Liver (tissue), 9 donors: Measurements from ENCODE around the gene HINT2. TPM values are rescaled to one million over a fixed set of nuclear protein-coding genes. Genes with fewer than 3 reads are reported as not detected.

Experiments
- DNase-seq: peaks from one replicate; pipeline ENCODE4 v3.0.0-alpha.2; 2017; ENCODE audit warnings: low spot score
- H3K27ac ChIP-seq, 2 donors: one replicate each; pipeline ENCODE4 v1.7.0; 2013; ENCODE audit warnings: inconsistent platforms in 2 of 2, low read length in 2 of 2, control low read depth in 1 of 2, low read depth in 1 of 2, mild to moderate bottlenecking in 1 of 2
- H3K27me3 ChIP-seq, 4 donors: one replicate each; pipeline versions ENCODE4 v1.6.1 to v1.7.0; 2013; ENCODE audit warnings: low read length in 3 of 4, inconsistent platforms in 1 of 4, mild to moderate bottlenecking in 1 of 4, moderate library complexity in 1 of 4; ENCODE audit not compliant: control insufficient read depth in 4 of 4, insufficient read depth in 4 of 4
- H3K36me3 ChIP-seq, 4 donors: one replicate each; pipeline versions ENCODE4 v1.6.1 to v1.7.0; 2013; ENCODE audit warnings: low read length in 3 of 4, mild to moderate bottlenecking in 3 of 4, low read depth in 1 of 4, moderate library complexity in 1 of 4; ENCODE audit not compliant: control insufficient read depth in 4 of 4, insufficient read depth in 3 of 4
- H3K4me1 ChIP-seq, 4 donors: one replicate each; pipeline versions ENCODE4 v1.6.1 to v1.7.0; 2013; ENCODE audit warnings: low read length in 3 of 4, mild to moderate bottlenecking in 3 of 4, moderate library complexity in 1 of 4; ENCODE audit not compliant: control insufficient read depth in 4 of 4, insufficient read depth in 4 of 4
- H3K4me3 ChIP-seq, 3 donors: one replicate each; pipeline versions ENCODE4 v1.6.1 to v1.7.0; 2013; ENCODE audit warnings: low read length in 3 of 3, control low read depth in 1 of 3, low read depth in 1 of 3, mild to moderate bottlenecking in 1 of 3
- H3K9ac ChIP-seq, 2 donors: one replicate each; pipeline ENCODE4 v1.7.0; 2013; ENCODE audit warnings: low read length in 2 of 2, mild to moderate bottlenecking in 2 of 2, moderate library complexity in 2 of 2, control low read depth in 1 of 2, low read depth in 1 of 2
- H3K9me3 ChIP-seq, 4 donors: one replicate each; pipeline versions ENCODE4 v1.6.1 to v1.7.0; 2013; ENCODE audit warnings: low read length in 3 of 4; ENCODE audit not compliant: control insufficient read depth in 4 of 4
- EGR1 ChIP-seq, 2 donors: IDR thresholded peaks; 2 replicates each; pipeline ENCODE4 v1.6.1; 2016 to 2018; ENCODE audit warnings: antibody characterized with exemption in 2 of 2, low read depth in 2 of 2
- FOXA1 ChIP-seq: IDR thresholded peaks from 2 replicates; pipeline ENCODE4 v1.6.1; 2016; ENCODE audit warnings: antibody characterized with exemption
- FOXA2 ChIP-seq: IDR thresholded peaks from 2 replicates; pipeline ENCODE4 v1.6.1; 2016; ENCODE audit warnings: antibody characterized with exemption
- GABPA ChIP-seq, 2 donors: IDR thresholded peaks in 1 of 2; conservative IDR thresholded peaks in 1 of 2; 2 replicates each; pipeline ENCODE4 v1.6.1; 2016; ENCODE audit warnings: antibody characterized with exemption in 2 of 2, mild to moderate bottlenecking in 1 of 2, moderate library complexity in 1 of 2
- HNF4A ChIP-seq, 2 donors: conservative IDR thresholded peaks; 2 replicates each; pipeline ENCODE4 v1.6.1; 2016; ENCODE audit warnings: antibody characterized with exemption in 2 of 2, mild to moderate bottlenecking in 2 of 2
- HNF4G ChIP-seq: IDR thresholded peaks from 2 replicates; pipeline ENCODE4 v1.6.1; 2016; ENCODE audit warnings: antibody characterized with exemption
- JUND ChIP-seq, 2 donors: IDR thresholded peaks; 2 replicates each; pipeline ENCODE4 v1.6.1; 2016; ENCODE audit warnings: antibody characterized with exemption in 2 of 2
- NR2F2 ChIP-seq: IDR thresholded peaks from 2 replicates; pipeline ENCODE4 v1.6.1; 2016; ENCODE audit warnings: antibody characterized with exemption
- RAD21 ChIP-seq, 2 donors: IDR thresholded peaks; 2 replicates each; pipeline ENCODE4 v1.6.1; 2016; ENCODE audit warnings: antibody characterized with exemption in 2 of 2, mild to moderate bottlenecking in 2 of 2
- RXRA ChIP-seq, 2 donors: IDR thresholded peaks; 2 replicates each; pipeline ENCODE4 v1.6.1; 2017 to 2018; ENCODE audit warnings: antibody characterized with exemption in 2 of 2, mild to moderate bottlenecking in 1 of 2
- SP1 ChIP-seq: IDR thresholded peaks from 2 replicates; pipeline ENCODE4 v1.6.1; 2018; ENCODE audit warnings: antibody characterized with exemption, mild to moderate bottlenecking
- TAF1 ChIP-seq: conservative IDR thresholded peaks from 2 replicates; pipeline ENCODE4 v1.6.1; 2016; ENCODE audit warnings: antibody characterized with exemption, mild to moderate bottlenecking
- YY1 ChIP-seq: IDR thresholded peaks from 2 replicates; pipeline ENCODE4 v1.6.1; 2016; ENCODE audit warnings: antibody characterized with exemption, mild to moderate bottlenecking
- WGBS: extraction: QIAGEN DNeasy Blood & Tissue Kit; methylation state at CpG from one replicate; pipeline ENCODE4 v1.1.7; 2013; 5-methylcytosine and 5-hydroxymethylcytosine counted together
- polyA plus RNA-seq, 2 donors: library from polyadenylated mRNA; stranded (reverse) in 1 of 2; unstranded in 1 of 2; fragments of 200-250 nt in 1 of 2; fragments of >200 nt in 1 of 2; fragmentation: Nextera tagmentation in 1 of 2; extraction: Ambion mirVana in 1 of 2; gene quantifications; one replicate each; pipeline versions ENCODE4 v1.2.1 to v1.2.3, GENCODE V29; 2013 to 2015
- total RNA-seq, 2 donors: library from RNA; depleted of rRNA; stranded (reverse); fragments of >200 nt; gene quantifications; one replicate each; pipeline ENCODE4 v1.2.3, GENCODE V29; 2014
- TF ChIP-seq, protein P1 (sequence below): IDR thresholded peaks from 2 replicates; pipeline ENCODE4 v1.6.1; 2016; ENCODE audit warnings: antibody characterized with exemption
- TF ChIP-seq, protein P2 (sequence below): IDR thresholded peaks from 2 replicates; pipeline ENCODE4 v1.6.1; 2016; ENCODE audit warnings: antibody characterized with exemption
- TF ChIP-seq, protein P3 (sequence below): IDR thresholded peaks from 2 replicates; pipeline ENCODE4 v1.6.1; 2016; ENCODE audit warnings: antibody characterized with exemption
- TF ChIP-seq, protein P4 (sequence below): fragments of 150-350 bp; IDR thresholded peaks from 2 replicates; pipeline ENCODE4 v1.5.1; 2017; ENCODE audit warnings: improper control_type of control experiment, low read depth, low read length; ENCODE audit not compliant: missing input control
- TF ChIP-seq, protein P5 (sequence below): IDR thresholded peaks from 2 replicates; pipeline ENCODE4 v1.6.1; 2016; ENCODE audit warnings: antibody characterized with exemption, mild to moderate bottlenecking
- donor health status: healthy.
- donor health status: healthy.
- donor health status: healthy.
- donor health status: healthy.
- donor health status: healthy.

Gene HINT2
- total and polyA plus RNA-seq, 4 donors: 34.3 to 176 (median 76.1) TPM

DNA sequence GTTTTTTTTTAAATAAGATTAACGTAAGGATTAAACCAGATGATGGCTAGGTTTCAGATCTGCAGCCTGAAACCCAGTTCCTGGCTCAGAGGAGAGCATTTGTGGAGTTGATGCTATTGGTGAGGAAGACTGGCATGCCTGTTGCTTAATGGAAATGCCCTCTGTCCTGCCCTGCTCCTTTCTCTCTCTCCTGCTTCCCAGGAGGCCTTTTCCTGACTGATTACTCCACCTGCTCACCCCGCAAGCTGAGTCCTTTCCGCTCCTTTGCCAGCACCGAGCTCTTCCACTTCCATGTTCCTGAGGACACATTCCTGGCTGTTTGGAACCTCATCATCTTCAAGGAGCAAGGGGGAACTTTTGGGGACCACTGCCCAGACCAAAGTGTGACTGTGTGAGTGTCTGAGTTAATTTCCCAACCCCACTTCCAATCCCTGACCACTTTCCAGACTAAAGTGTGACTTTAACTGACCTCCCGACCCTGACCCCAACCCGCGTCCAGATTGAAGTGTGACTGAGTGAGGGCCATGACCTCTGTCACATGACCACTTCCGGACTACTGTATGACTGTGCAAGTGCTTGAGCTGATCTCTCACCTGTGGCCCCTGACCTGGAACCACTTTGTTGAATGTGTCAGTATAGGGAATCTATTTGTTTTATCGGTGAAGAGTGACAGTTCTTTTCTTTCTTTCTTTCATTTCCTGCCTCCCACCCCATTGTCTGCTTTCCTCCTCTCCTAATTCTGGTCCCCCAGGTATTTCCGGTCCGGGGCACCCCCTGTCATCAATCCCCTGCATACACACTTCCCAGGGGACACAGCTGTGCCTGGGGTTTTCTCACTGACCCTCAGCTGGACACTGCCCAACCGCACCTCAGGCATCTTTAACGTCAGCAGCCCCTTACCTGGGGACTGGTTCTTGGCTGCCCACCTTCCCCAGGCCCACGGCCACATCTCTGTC, 19.7 kb upstream of the HINT2 start:
- Histone ChIP-seq H3K36me3 (no peaks in the 10 kb centered on the region), H3K27me3 (no peaks in the 10 kb centered on the region), H3K9me3 (no peaks in the 10 kb centered on the region), H3K27ac (peak overlapping the region; percentile 55 to 59), H3K4me1 (peaks cover 16 to 37% (median 30%) of the 10 kb centered on the region in 4 donors), H3K4me3 (no peak overlapping the region), H3K9ac (no peak overlapping the region)
- peak; percentile 62 for DNase-seq
- TF ChIP-seq GABPA (IDR thresholded peaks at IDR 0.05 in 1 of 2, conservative IDR thresholded peaks at IDR 0.05 in 1 of 2): peak; percentile 59 to 82
- TF ChIP-seq, protein P1, sequence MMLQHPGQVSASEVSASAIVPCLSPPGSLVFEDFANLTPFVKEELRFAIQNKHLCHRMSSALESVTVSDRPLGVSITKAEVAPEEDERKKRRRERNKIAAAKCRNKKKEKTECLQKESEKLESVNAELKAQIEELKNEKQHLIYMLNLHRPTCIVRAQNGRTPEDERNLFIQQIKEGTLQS: no peak
- TF ChIP-seq TAF1: no peak
- no peak for TF ChIP-seq RAD21 (IDR thresholded peaks at IDR 0.05)
- TF ChIP-seq HNF4G: peak; percentile 50
- peak in 1 of 2 donors; percentile 50 for TF ChIP-seq EGR1 (IDR thresholded peaks at IDR 0.05; ENCODE audit: low read depth in 2 of 2)
- TF ChIP-seq RXRA (IDR thresholded peaks at IDR 0.05): peak; percentile 95 to 96
- no peak for TF ChIP-seq FOXA2
- peak; percentile 98 for TF ChIP-seq NR2F2
- TF ChIP-seq, protein P2, sequence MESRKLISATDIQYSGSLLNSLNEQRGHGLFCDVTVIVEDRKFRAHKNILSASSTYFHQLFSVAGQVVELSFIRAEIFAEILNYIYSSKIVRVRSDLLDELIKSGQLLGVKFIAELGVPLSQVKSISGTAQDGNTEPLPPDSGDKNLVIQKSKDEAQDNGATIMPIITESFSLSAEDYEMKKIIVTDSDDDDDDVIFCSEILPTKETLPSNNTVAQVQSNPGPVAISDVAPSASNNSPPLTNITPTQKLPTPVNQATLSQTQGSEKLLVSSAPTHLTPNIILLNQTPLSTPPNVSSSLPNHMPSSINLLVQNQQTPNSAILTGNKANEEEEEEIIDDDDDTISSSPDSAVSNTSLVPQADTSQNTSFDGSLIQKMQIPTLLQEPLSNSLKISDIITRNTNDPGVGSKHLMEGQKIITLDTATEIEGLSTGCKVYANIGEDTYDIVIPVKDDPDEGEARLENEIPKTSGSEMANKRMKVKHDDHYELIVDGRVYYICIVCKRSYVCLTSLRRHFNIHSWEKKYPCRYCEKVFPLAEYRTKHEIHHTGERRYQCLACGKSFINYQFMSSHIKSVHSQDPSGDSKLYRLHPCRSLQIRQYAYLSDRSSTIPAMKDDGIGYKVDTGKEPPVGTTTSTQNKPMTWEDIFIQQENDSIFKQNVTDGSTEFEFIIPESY: peak; percentile 29
- peak; percentile 86 to 92 for TF ChIP-seq HNF4A (conservative IDR thresholded peaks at IDR 0.05)
- TF ChIP-seq, protein P3, sequence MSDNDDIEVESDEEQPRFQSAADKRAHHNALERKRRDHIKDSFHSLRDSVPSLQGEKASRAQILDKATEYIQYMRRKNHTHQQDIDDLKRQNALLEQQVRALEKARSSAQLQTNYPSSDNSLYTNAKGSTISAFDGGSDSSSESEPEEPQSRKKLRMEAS: peak; percentile 76
- peak; percentile 86 for TF ChIP-seq SP1
- no peak for TF ChIP-seq JUND (IDR thresholded peaks at IDR 0.05)
- TF ChIP-seq, protein P4, sequence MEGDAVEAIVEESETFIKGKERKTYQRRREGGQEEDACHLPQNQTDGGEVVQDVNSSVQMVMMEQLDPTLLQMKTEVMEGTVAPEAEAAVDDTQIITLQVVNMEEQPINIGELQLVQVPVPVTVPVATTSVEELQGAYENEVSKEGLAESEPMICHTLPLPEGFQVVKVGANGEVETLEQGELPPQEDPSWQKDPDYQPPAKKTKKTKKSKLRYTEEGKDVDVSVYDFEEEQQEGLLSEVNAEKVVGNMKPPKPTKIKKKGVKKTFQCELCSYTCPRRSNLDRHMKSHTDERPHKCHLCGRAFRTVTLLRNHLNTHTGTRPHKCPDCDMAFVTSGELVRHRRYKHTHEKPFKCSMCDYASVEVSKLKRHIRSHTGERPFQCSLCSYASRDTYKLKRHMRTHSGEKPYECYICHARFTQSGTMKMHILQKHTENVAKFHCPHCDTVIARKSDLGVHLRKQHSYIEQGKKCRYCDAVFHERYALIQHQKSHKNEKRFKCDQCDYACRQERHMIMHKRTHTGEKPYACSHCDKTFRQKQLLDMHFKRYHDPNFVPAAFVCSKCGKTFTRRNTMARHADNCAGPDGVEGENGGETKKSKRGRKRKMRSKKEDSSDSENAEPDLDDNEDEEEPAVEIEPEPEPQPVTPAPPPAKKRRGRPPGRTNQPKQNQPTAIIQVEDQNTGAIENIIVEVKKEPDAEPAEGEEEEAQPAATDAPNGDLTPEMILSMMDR: no peak
- TF ChIP-seq FOXA1: no peak
- TF ChIP-seq, protein P5, sequence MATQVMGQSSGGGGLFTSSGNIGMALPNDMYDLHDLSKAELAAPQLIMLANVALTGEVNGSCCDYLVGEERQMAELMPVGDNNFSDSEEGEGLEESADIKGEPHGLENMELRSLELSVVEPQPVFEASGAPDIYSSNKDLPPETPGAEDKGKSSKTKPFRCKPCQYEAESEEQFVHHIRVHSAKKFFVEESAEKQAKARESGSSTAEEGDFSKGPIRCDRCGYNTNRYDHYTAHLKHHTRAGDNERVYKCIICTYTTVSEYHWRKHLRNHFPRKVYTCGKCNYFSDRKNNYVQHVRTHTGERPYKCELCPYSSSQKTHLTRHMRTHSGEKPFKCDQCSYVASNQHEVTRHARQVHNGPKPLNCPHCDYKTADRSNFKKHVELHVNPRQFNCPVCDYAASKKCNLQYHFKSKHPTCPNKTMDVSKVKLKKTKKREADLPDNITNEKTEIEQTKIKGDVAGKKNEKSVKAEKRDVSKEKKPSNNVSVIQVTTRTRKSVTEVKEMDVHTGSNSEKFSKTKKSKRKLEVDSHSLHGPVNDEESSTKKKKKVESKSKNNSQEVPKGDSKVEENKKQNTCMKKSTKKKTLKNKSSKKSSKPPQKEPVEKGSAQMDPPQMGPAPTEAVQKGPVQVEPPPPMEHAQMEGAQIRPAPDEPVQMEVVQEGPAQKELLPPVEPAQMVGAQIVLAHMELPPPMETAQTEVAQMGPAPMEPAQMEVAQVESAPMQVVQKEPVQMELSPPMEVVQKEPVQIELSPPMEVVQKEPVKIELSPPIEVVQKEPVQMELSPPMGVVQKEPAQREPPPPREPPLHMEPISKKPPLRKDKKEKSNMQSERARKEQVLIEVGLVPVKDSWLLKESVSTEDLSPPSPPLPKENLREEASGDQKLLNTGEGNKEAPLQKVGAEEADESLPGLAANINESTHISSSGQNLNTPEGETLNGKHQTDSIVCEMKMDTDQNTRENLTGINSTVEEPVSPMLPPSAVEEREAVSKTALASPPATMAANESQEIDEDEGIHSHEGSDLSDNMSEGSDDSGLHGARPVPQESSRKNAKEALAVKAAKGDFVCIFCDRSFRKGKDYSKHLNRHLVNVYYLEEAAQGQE: no peak
- TF ChIP-seq YY1: no peak
- 65% methylated on average over 14 of the region's 14 CpGs for WGBS
